Measurements from ENCODE around the gene BRD8.

DNA sequence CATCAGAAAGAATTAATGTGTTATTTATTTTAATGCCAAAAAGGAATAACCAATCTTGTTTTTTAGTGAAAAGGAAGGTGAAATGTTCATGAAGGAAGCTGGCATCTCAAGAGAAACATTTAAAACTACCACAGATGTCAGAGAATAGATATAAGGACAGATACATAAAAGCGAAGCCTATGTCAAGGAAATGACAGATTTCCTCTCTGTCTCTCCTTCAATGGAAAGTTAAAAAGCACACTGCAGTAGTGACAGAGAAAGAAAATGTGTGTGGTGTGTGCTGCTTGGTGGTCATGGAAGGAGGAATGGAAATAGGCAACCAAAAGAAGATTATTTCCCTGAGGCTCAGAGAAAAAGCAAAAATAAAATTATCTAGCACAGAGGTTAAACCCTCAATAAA is 85.4 kb downstream of the BRD8 start:
- TF ChIP-seq, protein P1, sequence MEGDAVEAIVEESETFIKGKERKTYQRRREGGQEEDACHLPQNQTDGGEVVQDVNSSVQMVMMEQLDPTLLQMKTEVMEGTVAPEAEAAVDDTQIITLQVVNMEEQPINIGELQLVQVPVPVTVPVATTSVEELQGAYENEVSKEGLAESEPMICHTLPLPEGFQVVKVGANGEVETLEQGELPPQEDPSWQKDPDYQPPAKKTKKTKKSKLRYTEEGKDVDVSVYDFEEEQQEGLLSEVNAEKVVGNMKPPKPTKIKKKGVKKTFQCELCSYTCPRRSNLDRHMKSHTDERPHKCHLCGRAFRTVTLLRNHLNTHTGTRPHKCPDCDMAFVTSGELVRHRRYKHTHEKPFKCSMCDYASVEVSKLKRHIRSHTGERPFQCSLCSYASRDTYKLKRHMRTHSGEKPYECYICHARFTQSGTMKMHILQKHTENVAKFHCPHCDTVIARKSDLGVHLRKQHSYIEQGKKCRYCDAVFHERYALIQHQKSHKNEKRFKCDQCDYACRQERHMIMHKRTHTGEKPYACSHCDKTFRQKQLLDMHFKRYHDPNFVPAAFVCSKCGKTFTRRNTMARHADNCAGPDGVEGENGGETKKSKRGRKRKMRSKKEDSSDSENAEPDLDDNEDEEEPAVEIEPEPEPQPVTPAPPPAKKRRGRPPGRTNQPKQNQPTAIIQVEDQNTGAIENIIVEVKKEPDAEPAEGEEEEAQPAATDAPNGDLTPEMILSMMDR (IDR thresholded peaks at IDR 0.05), result no peak
- no peak for TF ChIP-seq EZH2 (IDR thresholded peaks at IDR 0.05; ENCODE audit: borderline replicate concordance, insufficient read depth, low read depth, low read length, poor library complexity, severe bottlenecking)

Measured in B cell (primary cell).